ENCODE measurements around the gene TMEM242.

DNA sequence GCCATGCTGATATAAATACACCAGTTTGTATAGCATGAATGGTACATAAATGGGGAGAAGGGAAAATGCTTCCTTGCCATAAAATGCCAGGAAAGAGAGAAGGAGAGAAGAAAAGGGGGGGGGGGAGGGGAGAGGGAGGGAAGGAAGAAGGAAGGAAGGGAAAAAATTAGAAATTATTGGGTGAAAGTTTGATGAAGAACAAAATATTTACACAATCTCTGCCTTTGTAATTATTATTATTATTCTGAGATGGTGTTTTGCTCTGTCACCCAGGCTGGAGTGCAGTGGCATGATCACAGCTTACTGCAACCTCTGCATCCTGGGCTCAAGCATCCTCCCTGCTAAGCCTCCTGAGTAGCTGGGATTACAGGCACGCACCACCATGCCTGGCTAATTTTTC lies 47.4 kb upstream of the TMEM242 start:
- TF ChIP-seq, protein P1, sequence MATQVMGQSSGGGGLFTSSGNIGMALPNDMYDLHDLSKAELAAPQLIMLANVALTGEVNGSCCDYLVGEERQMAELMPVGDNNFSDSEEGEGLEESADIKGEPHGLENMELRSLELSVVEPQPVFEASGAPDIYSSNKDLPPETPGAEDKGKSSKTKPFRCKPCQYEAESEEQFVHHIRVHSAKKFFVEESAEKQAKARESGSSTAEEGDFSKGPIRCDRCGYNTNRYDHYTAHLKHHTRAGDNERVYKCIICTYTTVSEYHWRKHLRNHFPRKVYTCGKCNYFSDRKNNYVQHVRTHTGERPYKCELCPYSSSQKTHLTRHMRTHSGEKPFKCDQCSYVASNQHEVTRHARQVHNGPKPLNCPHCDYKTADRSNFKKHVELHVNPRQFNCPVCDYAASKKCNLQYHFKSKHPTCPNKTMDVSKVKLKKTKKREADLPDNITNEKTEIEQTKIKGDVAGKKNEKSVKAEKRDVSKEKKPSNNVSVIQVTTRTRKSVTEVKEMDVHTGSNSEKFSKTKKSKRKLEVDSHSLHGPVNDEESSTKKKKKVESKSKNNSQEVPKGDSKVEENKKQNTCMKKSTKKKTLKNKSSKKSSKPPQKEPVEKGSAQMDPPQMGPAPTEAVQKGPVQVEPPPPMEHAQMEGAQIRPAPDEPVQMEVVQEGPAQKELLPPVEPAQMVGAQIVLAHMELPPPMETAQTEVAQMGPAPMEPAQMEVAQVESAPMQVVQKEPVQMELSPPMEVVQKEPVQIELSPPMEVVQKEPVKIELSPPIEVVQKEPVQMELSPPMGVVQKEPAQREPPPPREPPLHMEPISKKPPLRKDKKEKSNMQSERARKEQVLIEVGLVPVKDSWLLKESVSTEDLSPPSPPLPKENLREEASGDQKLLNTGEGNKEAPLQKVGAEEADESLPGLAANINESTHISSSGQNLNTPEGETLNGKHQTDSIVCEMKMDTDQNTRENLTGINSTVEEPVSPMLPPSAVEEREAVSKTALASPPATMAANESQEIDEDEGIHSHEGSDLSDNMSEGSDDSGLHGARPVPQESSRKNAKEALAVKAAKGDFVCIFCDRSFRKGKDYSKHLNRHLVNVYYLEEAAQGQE (IDR thresholded peaks at IDR 0.05) = no peak
- no peak for TF ChIP-seq HOXA7 (CRISPR knock-in tag; IDR thresholded peaks at IDR 0.05)
- TF ChIP-seq, protein P2, sequence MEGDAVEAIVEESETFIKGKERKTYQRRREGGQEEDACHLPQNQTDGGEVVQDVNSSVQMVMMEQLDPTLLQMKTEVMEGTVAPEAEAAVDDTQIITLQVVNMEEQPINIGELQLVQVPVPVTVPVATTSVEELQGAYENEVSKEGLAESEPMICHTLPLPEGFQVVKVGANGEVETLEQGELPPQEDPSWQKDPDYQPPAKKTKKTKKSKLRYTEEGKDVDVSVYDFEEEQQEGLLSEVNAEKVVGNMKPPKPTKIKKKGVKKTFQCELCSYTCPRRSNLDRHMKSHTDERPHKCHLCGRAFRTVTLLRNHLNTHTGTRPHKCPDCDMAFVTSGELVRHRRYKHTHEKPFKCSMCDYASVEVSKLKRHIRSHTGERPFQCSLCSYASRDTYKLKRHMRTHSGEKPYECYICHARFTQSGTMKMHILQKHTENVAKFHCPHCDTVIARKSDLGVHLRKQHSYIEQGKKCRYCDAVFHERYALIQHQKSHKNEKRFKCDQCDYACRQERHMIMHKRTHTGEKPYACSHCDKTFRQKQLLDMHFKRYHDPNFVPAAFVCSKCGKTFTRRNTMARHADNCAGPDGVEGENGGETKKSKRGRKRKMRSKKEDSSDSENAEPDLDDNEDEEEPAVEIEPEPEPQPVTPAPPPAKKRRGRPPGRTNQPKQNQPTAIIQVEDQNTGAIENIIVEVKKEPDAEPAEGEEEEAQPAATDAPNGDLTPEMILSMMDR (IDR thresholded peaks at IDR 0.05) = no peak

All from A549 (cell line).